Stimulated activated CD4-positive, alpha-beta T cell treated with anti-CD3 and anti-CD28 coated beads, Interleukin-2, amount 100 ng/mL, for 24 hours (primary cell): ENCODE data around the gene COPS9.

Source experiments
- DNase-seq, 2 donors: peaks; one replicate each; pipeline ENCODE4 v3.0.0-alpha.2; 2020

Gene COPS9

DNA sequence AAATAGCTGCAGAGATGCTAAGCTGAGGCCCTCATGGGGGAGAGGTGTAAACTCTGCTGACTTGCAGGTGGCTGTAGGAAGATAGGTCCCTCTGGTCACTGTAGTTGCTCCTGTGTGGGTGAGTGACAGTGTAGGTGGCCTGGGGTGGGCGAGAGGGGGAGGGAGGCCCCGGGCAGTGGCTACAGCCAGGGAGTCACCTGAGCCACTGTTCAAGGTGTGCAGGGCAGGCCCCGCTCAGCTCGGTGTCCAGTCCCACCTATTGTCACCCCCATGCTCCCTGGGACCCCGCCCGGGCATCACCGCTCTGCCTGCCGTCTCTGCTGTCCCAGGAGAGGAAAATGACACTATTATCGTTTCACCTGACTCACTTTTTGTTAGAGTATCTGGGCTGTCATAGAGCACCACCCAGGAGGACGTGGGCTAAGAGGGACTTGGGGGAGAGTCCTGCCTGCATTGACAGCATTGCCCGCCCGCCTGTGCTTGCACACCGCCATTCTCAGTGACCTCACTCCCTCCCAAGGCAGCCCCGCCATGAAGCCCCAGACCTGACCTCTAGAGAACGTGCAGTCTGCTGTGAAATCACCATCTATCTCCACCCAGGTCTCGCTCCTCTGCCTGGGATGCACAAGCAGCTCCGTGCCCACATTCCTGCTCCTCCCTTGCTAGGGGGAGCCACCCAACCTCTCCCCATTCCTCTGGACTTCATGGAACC, 29.2 kb downstream of the COPS9 start:
- DNase-seq, result no peak

- DNase-seq, result no peak
Measured at GRCh38 chr2:240105982-240106381, 30.1 kb downstream of the COPS9 start.

DNA sequence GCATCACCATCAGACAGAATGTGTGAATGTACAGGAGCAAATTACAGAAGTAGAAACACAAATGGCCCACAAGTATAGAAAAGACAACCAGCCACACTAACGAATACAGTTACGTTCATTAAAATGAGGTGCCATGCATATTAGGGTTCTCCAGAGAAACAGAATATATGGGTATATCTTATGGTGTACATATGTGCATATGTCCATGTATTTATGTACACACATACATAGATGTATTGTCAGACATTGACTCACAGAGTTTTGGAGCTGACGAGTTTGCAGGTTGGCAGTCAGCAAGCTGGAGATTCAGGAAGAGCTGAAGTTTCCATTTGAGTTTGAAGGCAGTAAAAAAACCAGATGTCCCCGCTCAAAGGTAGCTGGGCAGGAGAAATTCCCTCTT, 33.0 kb downstream of the COPS9 start:
- DNase-seq, result no peak

DNA sequence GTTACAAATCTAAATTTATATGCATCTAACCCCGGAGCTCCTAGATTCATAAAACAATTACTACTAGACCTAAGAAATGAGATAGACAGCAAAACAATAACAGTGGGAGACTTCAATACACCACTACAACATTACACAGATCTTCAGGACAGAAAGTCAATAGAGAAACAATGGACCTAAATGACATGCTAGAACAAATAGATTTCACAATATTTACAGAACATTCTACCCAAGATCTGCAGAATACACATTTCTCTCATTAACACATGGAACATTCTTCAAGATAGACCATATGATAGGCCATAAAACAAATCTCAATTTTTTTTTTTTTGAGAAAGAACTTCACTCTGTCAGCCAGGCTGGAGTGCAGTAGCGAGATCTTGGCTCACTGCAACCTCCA, 37.8 kb downstream of the COPS9 start:
- no peak for DNase-seq

DNA sequence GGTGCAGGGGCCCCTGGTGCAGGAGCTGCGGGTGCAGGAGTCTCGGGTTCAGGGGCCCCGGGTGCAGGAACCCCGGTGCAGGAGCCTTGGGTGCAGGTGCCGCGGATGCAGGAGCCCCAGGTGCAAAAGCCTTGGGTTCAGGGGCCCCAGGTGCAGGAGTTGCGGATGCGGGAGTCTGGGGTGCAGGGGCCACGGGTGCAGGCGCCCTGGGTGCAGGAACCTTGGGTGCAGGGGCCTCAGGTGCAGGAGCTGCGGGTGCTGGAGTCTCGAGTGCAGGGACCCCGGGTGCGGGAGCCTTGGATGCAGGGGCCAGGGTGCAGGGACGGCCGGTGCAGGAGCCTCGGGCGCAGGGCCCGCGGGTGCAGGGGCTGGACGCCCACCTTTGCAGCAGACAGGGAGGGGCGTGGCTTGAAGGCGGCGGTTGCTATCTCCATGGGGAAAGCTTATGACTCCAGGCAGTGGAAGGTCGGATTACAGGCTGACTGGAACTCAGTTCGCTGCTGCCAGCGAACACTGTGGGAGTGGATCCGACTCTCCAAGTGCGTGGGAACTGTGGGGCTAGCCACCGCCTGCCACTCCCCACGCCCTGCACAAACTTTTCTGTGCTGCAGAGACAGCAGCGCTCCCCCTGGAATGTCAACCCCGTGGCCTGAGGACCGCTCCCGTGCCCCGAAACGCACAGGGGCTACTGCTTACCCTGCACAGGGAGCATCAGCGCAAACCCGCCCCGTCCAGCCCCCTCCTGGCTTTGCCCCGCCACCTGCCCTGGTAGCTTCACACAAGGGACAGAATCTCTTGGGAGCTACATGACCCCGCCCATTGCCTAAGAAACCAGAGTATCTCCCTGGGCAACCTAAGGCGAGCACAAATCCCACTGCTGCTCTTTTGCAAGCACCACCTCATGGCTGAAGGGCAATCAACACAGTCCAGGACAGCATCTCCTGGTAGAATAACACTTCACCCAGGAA, 40.3 kb downstream of the COPS9 start:
- DNase-seq, result no peak

- DNase-seq, result no peak
Measured at GRCh38 chr2:240089306-240089705, 46.8 kb downstream of the COPS9 start.

GRCh38 chr2:240086563-240086962, 49.5 kb downstream of the COPS9 start:
- DNase-seq, result no peak
